Smooth muscle cell (in vitro differentiated cells): ENCODE results near the gene PDGFC. TPM values are rescaled to one million over a fixed set of nuclear protein-coding genes. Genes with fewer than 3 reads are reported as not detected.

Source experiments
- DNase-seq: peaks from one replicate; lab custom pipeline; 2025; ENCODE audit not compliant: unreplicated experiment; lab: John Stamatoyannopoulos, UW
- H2AFZ ChIP-seq: fragments of 200-600 bp; sonication (generic); 2 replicates; pipeline ENCODE4 v1.6.0; 2016; ENCODE audit warnings: antibody characterized with exemption, low read depth, mild to moderate bottlenecking
- H3F3A ChIP-seq: fragments of 200-600 bp; sonication (generic); 2 replicates; pipeline ENCODE4 v1.6.0; 2017; ENCODE audit warnings: antibody characterized with exemption, low read depth
- H3K27ac ChIP-seq: fragments of 200-600 bp; sonication (generic); 2 replicates; pipeline ENCODE4 v1.5.1; 2016; ENCODE audit warnings: low read depth, mild to moderate bottlenecking
- H3K27me3 ChIP-seq: fragments of 200-600 bp; sonication (generic); 2 replicates; pipeline ENCODE4 v1.6.1; 2016; ENCODE audit warnings: low read depth, mild to moderate bottlenecking
- H3K36me3 ChIP-seq: fragments of 200-600 bp; sonication (generic); 2 replicates; pipeline ENCODE4 v1.5.1; 2016; ENCODE audit warnings: low read depth
- H3K4me1 ChIP-seq: fragments of 200-600 bp; sonication (generic); 2 replicates; pipeline ENCODE4 v1.5.1; 2016; ENCODE audit warnings: low read depth
- H3K4me2 ChIP-seq: fragments of 200-600 bp; sonication (generic); 2 replicates; pipeline ENCODE4 v1.6.0; 2016; ENCODE audit warnings: mild to moderate bottlenecking
- H3K4me3 ChIP-seq: fragments of 200-600 bp; sonication (generic); 2 replicates; pipeline ENCODE4 v1.5.1; 2016; ENCODE audit warnings: mild to moderate bottlenecking
- H3K79me2 ChIP-seq: fragments of 200-600 bp; sonication (generic); 2 replicates; pipeline ENCODE4 v1.6.0; 2016; ENCODE audit warnings: low read depth, mild to moderate bottlenecking
- H3K9ac ChIP-seq: fragments of 200-600 bp; sonication (generic); 2 replicates; pipeline ENCODE4 v1.6.0; 2016; ENCODE audit warnings: low read depth
- H3K9me3 ChIP-seq: fragments of 200-600 bp; sonication (generic); replicated peaks from 2 replicates; pipeline ENCODE4 v1.5.1; 2016; ENCODE audit warnings: low read depth
- H4K20me1 ChIP-seq: fragments of 200-600 bp; sonication (generic); 2 replicates; pipeline ENCODE4 v1.6.0; 2016; ENCODE audit warnings: low read depth
- WGBS: methylation state at CpG from one replicate; pipeline ENCODE4 v1.1.7; 2016; ENCODE audit warnings: low lambda C conversion rate; 5-methylcytosine and 5-hydroxymethylcytosine counted together
- polyA plus RNA-seq: library from polyadenylated mRNA; unstranded; fragments of >200 nt; fragmentation: Nextera tagmentation; extraction: Ambion mirVana; gene quantifications from 2 replicates; pipeline ENCODE4 v1.2.1, GENCODE V29; 2016
- total RNA-seq: library from RNA; depleted of rRNA; stranded (reverse); fragments of >200 nt; gene quantifications from 2 replicates; pipeline ENCODE4 v1.2.3, GENCODE V29; 2014
- TF ChIP-seq, protein P1 (sequence below): fragments of 200-600 bp; sonication (generic); IDR thresholded peaks from 2 replicates; pipeline ENCODE4 v1.5.1; 2017; ENCODE audit warnings: borderline replicate concordance, mild to moderate bottlenecking, antibody characterized with exemption; ENCODE audit not compliant: insufficient read depth, poor library complexity, severe bottlenecking

The PDGFC gene
- total and polyA plus RNA-seq, 2 experiments from 2014 or later: 56.5 to 135 TPM

DNA sequence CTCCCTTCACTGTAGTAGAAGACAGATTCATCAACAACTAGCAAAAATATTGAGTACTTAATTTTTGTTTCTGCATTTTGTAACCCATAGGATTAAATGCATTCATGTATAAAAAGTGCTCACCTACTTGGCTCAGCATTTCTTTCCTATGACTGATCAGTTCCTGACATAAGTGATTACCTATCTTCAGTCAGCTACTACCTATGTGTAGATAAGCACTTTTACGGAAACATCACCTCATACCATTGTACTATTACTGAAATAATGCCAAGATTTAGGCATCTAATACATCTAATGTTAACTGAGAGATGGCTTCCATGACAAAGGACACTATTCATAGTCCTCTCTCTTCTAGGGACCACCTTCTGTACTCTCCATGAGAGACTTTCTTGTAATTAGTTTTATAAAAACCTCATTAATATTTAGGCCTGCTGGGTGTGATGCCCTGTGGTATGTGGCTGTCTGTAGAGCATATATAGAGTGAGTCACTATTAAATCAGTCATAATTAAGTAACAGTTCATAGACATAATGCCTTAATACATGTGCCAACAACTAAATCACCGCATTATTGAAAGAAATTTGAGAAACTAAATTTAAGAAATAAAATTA, 147.0 kb downstream of the PDGFC start:
- H3K27ac ChIP-seq: no peak overlapping the region
- H3K27me3 ChIP-seq: no peaks in the 10 kb centered on the region
- no peak overlapping the region for H3K9ac ChIP-seq
- no peak overlapping the region for H3K4me2 ChIP-seq
- H3K79me2 ChIP-seq: peaks cover 44% of the 10 kb centered on the region
- H3K4me1 ChIP-seq: no peaks in the 10 kb centered on the region
- H3K4me3 ChIP-seq: no peak overlapping the region
- TF ChIP-seq, protein P1, sequence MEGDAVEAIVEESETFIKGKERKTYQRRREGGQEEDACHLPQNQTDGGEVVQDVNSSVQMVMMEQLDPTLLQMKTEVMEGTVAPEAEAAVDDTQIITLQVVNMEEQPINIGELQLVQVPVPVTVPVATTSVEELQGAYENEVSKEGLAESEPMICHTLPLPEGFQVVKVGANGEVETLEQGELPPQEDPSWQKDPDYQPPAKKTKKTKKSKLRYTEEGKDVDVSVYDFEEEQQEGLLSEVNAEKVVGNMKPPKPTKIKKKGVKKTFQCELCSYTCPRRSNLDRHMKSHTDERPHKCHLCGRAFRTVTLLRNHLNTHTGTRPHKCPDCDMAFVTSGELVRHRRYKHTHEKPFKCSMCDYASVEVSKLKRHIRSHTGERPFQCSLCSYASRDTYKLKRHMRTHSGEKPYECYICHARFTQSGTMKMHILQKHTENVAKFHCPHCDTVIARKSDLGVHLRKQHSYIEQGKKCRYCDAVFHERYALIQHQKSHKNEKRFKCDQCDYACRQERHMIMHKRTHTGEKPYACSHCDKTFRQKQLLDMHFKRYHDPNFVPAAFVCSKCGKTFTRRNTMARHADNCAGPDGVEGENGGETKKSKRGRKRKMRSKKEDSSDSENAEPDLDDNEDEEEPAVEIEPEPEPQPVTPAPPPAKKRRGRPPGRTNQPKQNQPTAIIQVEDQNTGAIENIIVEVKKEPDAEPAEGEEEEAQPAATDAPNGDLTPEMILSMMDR: no peak
- no peak for DNase-seq
- 95% methylated on average over 2 of the region's 2 CpGs for WGBS
- no peaks in the 10 kb centered on the region for H3F3A ChIP-seq
- no peaks in the 10 kb centered on the region for H3K36me3 ChIP-seq
- peaks cover 9% of the 10 kb centered on the region for H4K20me1 ChIP-seq
- no peak overlapping the region for H2AFZ ChIP-seq
- no peaks in the 10 kb centered on the region for H3K9me3 ChIP-seq

DNA sequence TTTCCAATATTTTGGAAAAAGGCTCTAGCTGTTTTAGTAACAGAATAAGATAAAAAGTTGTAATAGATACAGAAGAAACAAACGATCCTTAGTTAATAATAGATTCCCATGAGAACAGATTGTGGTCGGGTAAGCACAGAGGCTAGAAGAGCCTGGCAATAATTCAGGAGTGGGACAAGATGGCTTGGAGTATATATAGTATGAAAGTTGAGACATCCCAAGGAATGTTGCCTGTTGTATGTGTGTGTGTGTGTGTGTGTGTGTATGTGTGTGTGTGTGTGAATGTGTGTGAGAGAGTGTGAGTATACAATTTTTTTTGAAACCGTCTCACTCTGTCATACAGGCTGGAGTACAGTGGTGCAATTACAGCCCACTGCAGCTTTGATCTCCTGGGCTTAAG, 150.7 kb downstream of the PDGFC start:
- no peaks in the 10 kb centered on the region for H3K4me1 ChIP-seq
- H3K4me2 ChIP-seq: no peak overlapping the region
- 94% methylated on average over 3 of the region's 3 CpGs for WGBS
- H3K9ac ChIP-seq: no peak overlapping the region
- H3F3A ChIP-seq: no peaks in the 10 kb centered on the region
- H2AFZ ChIP-seq: no peak overlapping the region
- DNase-seq: no peak
- no peak overlapping the region for H3K4me3 ChIP-seq
- no peaks in the 10 kb centered on the region for H3K36me3 ChIP-seq
- peaks cover 48% of the 10 kb centered on the region for H3K79me2 ChIP-seq
- no peak overlapping the region for H3K27ac ChIP-seq
- H3K27me3 ChIP-seq: no peaks in the 10 kb centered on the region
- H3K9me3 ChIP-seq: no peaks in the 10 kb centered on the region
- TF ChIP-seq, protein P1: no peak
- peaks cover 9% of the 10 kb centered on the region for H4K20me1 ChIP-seq

DNA sequence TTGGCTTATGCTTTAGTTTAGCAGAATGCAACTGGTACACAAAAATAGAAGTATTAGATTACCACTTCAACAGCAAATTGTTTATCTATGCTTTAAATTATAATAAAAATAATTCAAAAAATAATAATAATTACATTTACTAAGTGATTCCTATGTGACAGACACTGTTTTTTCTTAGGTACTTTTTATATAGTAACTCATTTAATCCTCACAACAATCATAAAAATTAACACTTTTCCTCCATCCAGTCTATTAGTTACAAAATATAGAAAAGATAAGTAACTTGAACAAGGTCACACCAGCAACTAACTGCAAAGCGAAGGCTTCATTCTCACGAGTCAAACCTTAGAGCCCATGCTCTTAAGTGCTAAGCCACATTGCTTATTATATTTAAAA, 155.2 kb downstream of the PDGFC start:
- Histone ChIP-seq H3K9ac (no peak overlapping the region), H3K9me3 (no peaks in the 10 kb centered on the region), H3K36me3 (no peaks in the 10 kb centered on the region), H3K4me3 (no peak overlapping the region), H3K4me1 (no peaks in the 10 kb centered on the region), H3K27ac (no peak overlapping the region), H2AFZ (no peak overlapping the region), H4K20me1 (peaks cover 41% of the 10 kb centered on the region), H3K79me2 (peaks cover 39% of the 10 kb centered on the region), H3K4me2 (no peak overlapping the region), H3F3A (no peaks in the 10 kb centered on the region), H3K27me3 (no peaks in the 10 kb centered on the region)
- 78% methylated on average over 2 of the region's 2 CpGs for WGBS
- no peak for DNase-seq
- TF ChIP-seq, protein P1: no peak

DNA sequence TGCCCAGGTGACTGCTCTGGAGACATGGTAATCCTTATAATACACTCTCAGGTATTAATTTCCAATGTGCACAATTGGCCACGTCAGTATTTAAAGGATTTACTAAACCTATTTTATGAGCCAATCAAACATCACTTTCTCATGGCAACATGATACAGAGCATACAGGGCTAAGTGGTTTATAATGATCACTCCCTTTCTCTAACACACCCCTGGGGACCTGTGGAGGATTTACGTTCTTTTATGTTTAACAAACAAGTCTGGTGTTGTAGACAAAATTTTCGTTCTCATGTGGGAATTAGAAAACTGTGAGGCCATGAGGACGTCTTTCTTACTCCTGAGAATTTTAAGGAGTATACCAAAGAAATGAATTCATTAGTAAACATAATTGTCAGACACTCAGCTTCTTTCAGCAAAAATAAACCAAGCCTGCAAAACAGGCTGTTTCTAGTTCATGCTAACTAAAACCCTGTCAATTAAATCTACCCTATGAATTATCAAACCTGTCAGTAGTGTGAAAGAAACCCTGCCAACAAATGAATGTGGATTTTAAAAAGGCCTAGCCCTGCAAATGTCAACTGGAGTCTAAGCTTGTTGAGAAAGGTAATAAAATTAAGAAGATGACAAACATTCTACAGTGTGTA, 155.8 kb downstream of the PDGFC start:
- DNase-seq: no peak
- no peaks in the 10 kb centered on the region for H3K27me3 ChIP-seq
- no peak overlapping the region for H3K4me3 ChIP-seq
- H3K9ac ChIP-seq: no peak overlapping the region
- H3K27ac ChIP-seq: no peak overlapping the region
- no peak overlapping the region for H3K4me2 ChIP-seq
- H3K4me1 ChIP-seq: no peaks in the 10 kb centered on the region
- TF ChIP-seq, protein P1: no peak
- 79% methylated on average over 4 of the region's 4 CpGs for WGBS
- no peak overlapping the region for H2AFZ ChIP-seq
- peaks cover 41% of the 10 kb centered on the region for H3K79me2 ChIP-seq
- H3F3A ChIP-seq: no peaks in the 10 kb centered on the region
- H3K36me3 ChIP-seq: no peaks in the 10 kb centered on the region
- H3K9me3 ChIP-seq: no peaks in the 10 kb centered on the region
- H4K20me1 ChIP-seq: peaks cover 41% of the 10 kb centered on the region
